Endothelial cell of umbilical vein (primary cell): ENCODE measurements around the gene SRGAP1. TPM values are rescaled to one million over a fixed set of nuclear protein-coding genes. Genes with fewer than 3 reads are reported as not detected.

Experiments
- BruUV-seq: library from RNA; stranded (reverse); fragments of 400-500 nt; replicated peaks from 2 replicates; lab custom pipeline; 2021; lab: Mats Ljungman, UMichigan
- CTCF ChIA-PET: fragments of 300-600, 350-600 bp; sonication (Branson Sonifier 250); formaldehyde crosslinking; loops from one replicate; lab custom pipeline; 2021; ENCODE audit warnings: antibody characterized with exemption, inconsistent platforms; lab: Charles Lee
- POLR2A ChIA-PET: fragments of 300-600, 350-600 bp; sonication (Branson Sonifier 250); formaldehyde crosslinking; loops from one replicate; lab custom pipeline; 2021; ENCODE audit warnings: antibody characterized with exemption, inconsistent platforms; lab: Charles Lee
- DNase-seq: peaks from one replicate; pipeline ENCODE4 v3.0.0-alpha.2; 2011; ENCODE audit warnings: low read depth, low spot score
- FAIRE-seq: peaks from 2 replicates; lab custom pipeline; 2011; peaks lifted over from hg19 to GRCh38; lab: Jason Lieb, UNC
- H2AFZ ChIP-seq: 2 replicates; pipeline ENCODE4 v1.6.0; 2012; ENCODE audit warnings: low read depth, low read length, control low read depth, inconsistent platforms
- H3K27ac ChIP-seq: 2 replicates; pipeline ENCODE4 v1.5.1; 2011; ENCODE audit warnings: low read depth, mild to moderate bottlenecking, control low read depth, low read length, moderate library complexity; ENCODE audit not compliant: insufficient read depth
- H3K27me3 ChIP-seq, 2 experiments: 2 replicates each; pipeline versions ENCODE4 v1.6.0 to v1.6.1; 2011; ENCODE audit warnings: low read length in 2 of 2, mixed read lengths in 1 of 2; ENCODE audit not compliant: control insufficient read depth in 2 of 2, insufficient read depth in 2 of 2
- H3K36me3 ChIP-seq, 2 experiments: 2 replicates in 1 of 2; 3 replicates in 1 of 2; pipeline ENCODE4 v1.5.1; 2011; ENCODE audit warnings: low read length in 2 of 2, mild to moderate bottlenecking in 1 of 2, moderate library complexity in 1 of 2; ENCODE audit not compliant: control insufficient read depth in 2 of 2, insufficient read depth in 2 of 2; ENCODE audit errors: extremely low read depth in 1 of 2
- H3K4me1 ChIP-seq: 3 replicates; pipeline ENCODE4 v1.5.1; 2011; ENCODE audit warnings: mild to moderate bottlenecking, low read length; ENCODE audit not compliant: control insufficient read depth, insufficient read depth; ENCODE audit errors: extremely low read depth
- H3K4me2 ChIP-seq: 2 replicates; pipeline ENCODE4 v1.6.1; 2011; ENCODE audit warnings: low read length, control low read depth, mixed read lengths; ENCODE audit not compliant: insufficient read depth
- H3K4me3 ChIP-seq, 3 experiments: fragments of 200-600 bp in 1 of 3; sonication (generic), shearing (Covaris generic) in 1 of 3; replicated peaks in 1 of 3; 2 replicates each; pipeline ENCODE4 v1.5.1; 2011 to 2016; ENCODE audit warnings: control low read depth in 3 of 3, low read length in 3 of 3, mild to moderate bottlenecking in 2 of 3, inconsistent platforms in 1 of 3, low read depth in 1 of 3, moderate library complexity in 1 of 3; ENCODE audit not compliant: insufficient read depth in 1 of 3
- H3K79me2 ChIP-seq: 2 replicates; pipeline ENCODE4 v1.6.0; 2012; ENCODE audit warnings: low read length, inconsistent platforms; ENCODE audit not compliant: control insufficient read depth, insufficient read depth
- H3K9ac ChIP-seq: replicated peaks from 2 replicates; pipeline ENCODE3; 2011; ENCODE audit warnings: low read length, control low read depth; ENCODE audit not compliant: insufficient read depth; ENCODE audit errors: extremely low read depth
- H3K9me1 ChIP-seq: replicated peaks from 3 replicates; pipeline ENCODE4 v1.6.0; 2011; ENCODE audit warnings: mild to moderate bottlenecking, low read length; ENCODE audit not compliant: control insufficient read depth, insufficient read depth; ENCODE audit errors: extremely low read depth
- H3K9me3 ChIP-seq: replicated peaks from 2 replicates; pipeline ENCODE4 v1.5.1; 2012; ENCODE audit warnings: low read length, inconsistent platforms; ENCODE audit not compliant: control insufficient read depth, insufficient read depth
- H4K20me1 ChIP-seq: replicated peaks from 2 replicates; pipeline ENCODE3; 2011; ENCODE audit warnings: mild to moderate bottlenecking, low read length; ENCODE audit not compliant: control insufficient read depth, insufficient read depth; ENCODE audit errors: extremely low read depth
- EZH2 ChIP-seq: IDR thresholded peaks from 2 replicates; pipeline ENCODE4 v1.6.1; 2012; ENCODE audit warnings: borderline replicate concordance, low read depth, mild to moderate bottlenecking, moderate library complexity, low read length, inconsistent platforms; ENCODE audit not compliant: severe bottlenecking
- FOS ChIP-seq: IDR thresholded peaks from 2 replicates; pipeline ENCODE4 v1.6.1; 2011; ENCODE audit warnings: mild to moderate bottlenecking, low read length, moderate library complexity, borderline replicate concordance; ENCODE audit not compliant: insufficient read depth
- GATA2 ChIP-seq: IDR thresholded peaks from 2 replicates; pipeline ENCODE4 v1.7.0; 2011; ENCODE audit warnings: low read depth, mild to moderate bottlenecking, moderate library complexity, mixed read lengths, low read length; ENCODE audit not compliant: insufficient read length, insufficient read depth
- JUN ChIP-seq: IDR thresholded peaks from 2 replicates; pipeline ENCODE4 v1.6.1; 2011; ENCODE audit warnings: borderline replicate concordance, low read depth; ENCODE audit not compliant: insufficient read length, insufficient read depth
- POLR2A ChIP-seq: IDR thresholded peaks from 2 replicates; pipeline ENCODE4 v1.6.1; 2012; ENCODE audit warnings: low read depth, mild to moderate bottlenecking, control low read depth, low read length
- POLR2AphosphoS5 ChIP-seq: IDR thresholded peaks from 2 replicates; pipeline ENCODE4 v1.6.1; 2012; ENCODE audit warnings: low read depth, mild to moderate bottlenecking, control low read depth, low read length, moderate library complexity; ENCODE audit not compliant: insufficient read depth
- dilution Hi-C: fragments of 300-500 bp; cut with MboI; formaldehyde crosslinking; loops from one replicate; pipeline ENCODE4 v1.15.0; 2019; ENCODE audit warnings: low sequenced_read_pairs; ENCODE audit not compliant: extremely low pct_ligation_motif_present
- intact Hi-C: fragments of 100-400 bp; cut with micrococcal nuclease; formaldehyde crosslinking; loops from one replicate; pipeline ENCODE4 v1.10.0; 2022
- polyA plus RNA-seq, 4 experiments: library from polyadenylated mRNA; depleted of rRNA in 3 of 4; stranded (reverse) in 3 of 4; unstranded in 1 of 4; fragments of >200 nt; gene quantifications; 2 replicates each; pipeline versions ENCODE4 v1.2.1 to v1.2.3, GENCODE V29; 2011 to 2012; ENCODE audit warnings: missing spikeins in 1 of 4
- total RNA-seq: library from RNA; stranded (reverse); gene quantifications from 2 replicates; pipeline ENCODE4 v1.2.3, GENCODE V29; 2021

SRGAP1 gene
- total and polyA plus RNA-seq, 2 donors (not counting 3 experiments of a cell fraction or from before 2014, with no cell fraction given), result 4.9 to 16.3 TPM

- Histone ChIP-seq H3K79me2 (peaks cover 21% of the 10 kb centered on the region), H3K36me3 (peaks cover 0 to 3% of the 10 kb centered on the region in 2 experiments), H3K27me3 (no peaks in the 10 kb centered on the region), H4K20me1 (no peaks in the 10 kb centered on the region), H3K9me1 (no peaks in the 10 kb centered on the region), H3K9me3 (no peaks in the 10 kb centered on the region), H3K27ac (peak overlapping the region; percentile 89), H3K4me1 (peaks cover 56% of the 10 kb centered on the region), H2AFZ (no peak overlapping the region), H3K9ac (peak overlapping the region; percentile 73), H3K4me2 (peak overlapping the region; percentile 61), H3K4me3 (peak overlapping the region in 1 of 3 experiments; percentile 15)
- FAIRE-seq (peak; percentile 61), DNase-seq (peak; percentile 83)
- dilution Hi-C loops, result no loop called here
- POLR2A ChIA-PET, result no interaction called here
- BruUV-seq, result no TSS peak
- peak; percentile 43 for TF ChIP-seq POLR2AphosphoS5
- TF ChIP-seq POLR2A, result no peak
- no peak for TF ChIP-seq EZH2
- TF ChIP-seq GATA2, result no peak
- peak; percentile 51 for TF ChIP-seq FOS
- TF ChIP-seq JUN, result peak; percentile 58
- intact Hi-C loops, result loop anchor here (1.0 to 5.0 kb wide), 7 partner anchors 20 to 626 kb away; partner anchors contain the start of gene KICS2
- CTCF ChIA-PET, result interaction anchor here (0.7 to 2.4 kb wide), 5 partner anchors 10 to 74 kb away, joined by 3 to 11 read pairs (median 3); partner anchors contain the start of gene SRGAP1
Observed at GRCh38 chr12:63917864-63918799, 73.6 kb downstream of the SRGAP1 start.
